ENCODE data around the gene CACNA1C. TPM values are rescaled to one million over a fixed set of nuclear protein-coding genes. Genes with fewer than 3 reads are reported as not detected.

Gene CACNA1C
- total RNA-seq, 1 experiment from 2014 or later, result 1.1 TPM

- no peak overlapping the region for H3K18ac ChIP-seq (ENCODE audit: insufficient read length, low read depth, low read length)
- Mint-ChIP-seq H3K27ac (no peak overlapping the region), H3K27me3 (ENCODE audit: low read depth) (0 out of 2 replicates have a peak, but pooled peaks cover 3% of the 10 kb centered on the region), H3K9me3 (no peaks in the 10 kb centered on the region), H3K36me3 (ENCODE audit: insufficient read depth in 1 of 3, low read depth in 3 of 3) (no peaks in the 10 kb centered on the region), H3K4me3 (no peak overlapping the region), H3K4me1 (peaks cover 11 to 12% of the 10 kb centered on the region in 2 experiments)
- WGBS (ENCODE audit: extremely low coverage, insufficient read length, low lambda C conversion rate), result no CpG with 5 or more reads among the region's 5 CpGs
- no peaks in the 10 kb centered on the region for H3K79me2 ChIP-seq (ENCODE audit: insufficient read depth, low read length)
- H2BK20ac ChIP-seq (ENCODE audit: low read depth, low read length, poor library complexity, severe bottlenecking), result no peak overlapping the region
- H3K4me1 ChIP-seq (ENCODE audit: insufficient read depth, low read length), result peaks cover 1% of the 10 kb centered on the region; the same call in 1 of the 2 replicates
- no peak for DNase-seq
- no peak overlapping the region for H3K56ac ChIP-seq (ENCODE audit: insufficient read length, low read depth, low read length)
- TF ChIP-seq CTCF (conservative IDR thresholded peaks at IDR 0.05), result no peak
- H3K9me3 ChIP-seq (ENCODE audit: control insufficient read depth, low read depth, low read length), result no peaks in the 10 kb centered on the region
- no peak overlapping the region for H3T11ph ChIP-seq (ENCODE audit: low read length)
- no peaks in the 10 kb centered on the region for H3K79me1 ChIP-seq (ENCODE audit: insufficient read depth, low read depth, low read length, poor library complexity, severe bottlenecking)
- H3K4ac ChIP-seq (ENCODE audit: low read depth, low read length), result no peak overlapping the region
- no peak overlapping the region for H4K5ac ChIP-seq (ENCODE audit: insufficient read length, low read depth, low read length)
- no peak overlapping the region for H2BK120ac ChIP-seq (ENCODE audit: low read depth, low read length, poor library complexity, severe bottlenecking)
- no peak overlapping the region for H3K23ac ChIP-seq (ENCODE audit: insufficient read length, low read depth, low read length)
- no peak overlapping the region for H2BK15ac ChIP-seq (ENCODE audit: low read depth, low read length)
- H2BK12ac ChIP-seq (ENCODE audit: insufficient read length, low read depth, low read length), result no peak overlapping the region
- no peak overlapping the region for H3K4me2 ChIP-seq (ENCODE audit: insufficient read depth, insufficient read length, low read length)
- H4K8ac ChIP-seq (replicated peaks; ENCODE audit: insufficient read length, low read depth, low read length), result no peak overlapping the region
- H3K27me3 ChIP-seq (ENCODE audit: insufficient read depth, low read length), result no peaks in the 10 kb centered on the region
- H2AFZ ChIP-seq (ENCODE audit: low read length), result no peak overlapping the region
- H2AK5ac ChIP-seq (ENCODE audit: insufficient read length, low read length), result no peak overlapping the region
- no peak overlapping the region for H2BK5ac ChIP-seq (ENCODE audit: insufficient read length, low read length)
- H3K23me2 ChIP-seq (ENCODE audit: insufficient read length, low read depth, low read length, poor library complexity, severe bottlenecking), result no peaks in the 10 kb centered on the region
- no peak overlapping the region for H3K9ac ChIP-seq (ENCODE audit: extremely low read depth, insufficient read length, low read length)
- no peak overlapping the region for H4K91ac ChIP-seq (ENCODE audit: insufficient read length, low read depth, low read length)
- H4K20me1 ChIP-seq (ENCODE audit: control insufficient read depth, insufficient read depth, insufficient read length), result no peaks in the 10 kb centered on the region
- H3K14ac ChIP-seq (ENCODE audit: insufficient read depth, low read length), result no peak overlapping the region
- H3K27ac ChIP-seq (ENCODE audit: insufficient read length, low read depth, low read length), result no peak overlapping the region
Measured at GRCh38 chr12:2151391-2151790, 98.6 kb downstream of the CACNA1C start.

All from H9 (cell line).